Smooth muscle cell (in vitro differentiated cells): ENCODE measurements around the gene CCDC38. TPM values are rescaled to one million over a fixed set of nuclear protein-coding genes. Genes with fewer than 3 reads are reported as not detected.

Experiments
- DNase-seq: peaks from one replicate; lab custom pipeline; 2025; ENCODE audit not compliant: unreplicated experiment; lab: John Stamatoyannopoulos, UW
- H2AFZ ChIP-seq: fragments of 200-600 bp; sonication (generic); 2 replicates; pipeline ENCODE4 v1.6.0; 2016; ENCODE audit warnings: antibody characterized with exemption, low read depth, mild to moderate bottlenecking
- H3F3A ChIP-seq: fragments of 200-600 bp; sonication (generic); 2 replicates; pipeline ENCODE4 v1.6.0; 2017; ENCODE audit warnings: antibody characterized with exemption, low read depth
- H3K27ac ChIP-seq: fragments of 200-600 bp; sonication (generic); 2 replicates; pipeline ENCODE4 v1.5.1; 2016; ENCODE audit warnings: low read depth, mild to moderate bottlenecking
- H3K27me3 ChIP-seq: fragments of 200-600 bp; sonication (generic); 2 replicates; pipeline ENCODE4 v1.6.1; 2016; ENCODE audit warnings: low read depth, mild to moderate bottlenecking
- H3K36me3 ChIP-seq: fragments of 200-600 bp; sonication (generic); 2 replicates; pipeline ENCODE4 v1.5.1; 2016; ENCODE audit warnings: low read depth
- H3K4me1 ChIP-seq: fragments of 200-600 bp; sonication (generic); 2 replicates; pipeline ENCODE4 v1.5.1; 2016; ENCODE audit warnings: low read depth
- H3K4me2 ChIP-seq: fragments of 200-600 bp; sonication (generic); 2 replicates; pipeline ENCODE4 v1.6.0; 2016; ENCODE audit warnings: mild to moderate bottlenecking
- H3K4me3 ChIP-seq: fragments of 200-600 bp; sonication (generic); 2 replicates; pipeline ENCODE4 v1.5.1; 2016; ENCODE audit warnings: mild to moderate bottlenecking
- H3K79me2 ChIP-seq: fragments of 200-600 bp; sonication (generic); 2 replicates; pipeline ENCODE4 v1.6.0; 2016; ENCODE audit warnings: low read depth, mild to moderate bottlenecking
- H3K9ac ChIP-seq: fragments of 200-600 bp; sonication (generic); 2 replicates; pipeline ENCODE4 v1.6.0; 2016; ENCODE audit warnings: low read depth
- H3K9me3 ChIP-seq: fragments of 200-600 bp; sonication (generic); replicated peaks from 2 replicates; pipeline ENCODE4 v1.5.1; 2016; ENCODE audit warnings: low read depth
- H4K20me1 ChIP-seq: fragments of 200-600 bp; sonication (generic); 2 replicates; pipeline ENCODE4 v1.6.0; 2016; ENCODE audit warnings: low read depth
- WGBS: methylation state at CpG from one replicate; pipeline ENCODE4 v1.1.7; 2016; ENCODE audit warnings: low lambda C conversion rate; 5-methylcytosine and 5-hydroxymethylcytosine counted together
- polyA plus RNA-seq: library from polyadenylated mRNA; unstranded; fragments of >200 nt; fragmentation: Nextera tagmentation; extraction: Ambion mirVana; gene quantifications from 2 replicates; pipeline ENCODE4 v1.2.1, GENCODE V29; 2016
- total RNA-seq: library from RNA; depleted of rRNA; stranded (reverse); fragments of >200 nt; gene quantifications from 2 replicates; pipeline ENCODE4 v1.2.3, GENCODE V29; 2014
- TF ChIP-seq, protein P1 (sequence below): fragments of 200-600 bp; sonication (generic); IDR thresholded peaks from 2 replicates; pipeline ENCODE4 v1.5.1; 2017; ENCODE audit warnings: borderline replicate concordance, mild to moderate bottlenecking, antibody characterized with exemption; ENCODE audit not compliant: insufficient read depth, poor library complexity, severe bottlenecking

The CCDC38 gene
- total RNA-seq = not detected in 2 replicates
- polyA plus RNA-seq = 0.39 TPM in 1 of 2 replicates, not detected in the other

DNA sequence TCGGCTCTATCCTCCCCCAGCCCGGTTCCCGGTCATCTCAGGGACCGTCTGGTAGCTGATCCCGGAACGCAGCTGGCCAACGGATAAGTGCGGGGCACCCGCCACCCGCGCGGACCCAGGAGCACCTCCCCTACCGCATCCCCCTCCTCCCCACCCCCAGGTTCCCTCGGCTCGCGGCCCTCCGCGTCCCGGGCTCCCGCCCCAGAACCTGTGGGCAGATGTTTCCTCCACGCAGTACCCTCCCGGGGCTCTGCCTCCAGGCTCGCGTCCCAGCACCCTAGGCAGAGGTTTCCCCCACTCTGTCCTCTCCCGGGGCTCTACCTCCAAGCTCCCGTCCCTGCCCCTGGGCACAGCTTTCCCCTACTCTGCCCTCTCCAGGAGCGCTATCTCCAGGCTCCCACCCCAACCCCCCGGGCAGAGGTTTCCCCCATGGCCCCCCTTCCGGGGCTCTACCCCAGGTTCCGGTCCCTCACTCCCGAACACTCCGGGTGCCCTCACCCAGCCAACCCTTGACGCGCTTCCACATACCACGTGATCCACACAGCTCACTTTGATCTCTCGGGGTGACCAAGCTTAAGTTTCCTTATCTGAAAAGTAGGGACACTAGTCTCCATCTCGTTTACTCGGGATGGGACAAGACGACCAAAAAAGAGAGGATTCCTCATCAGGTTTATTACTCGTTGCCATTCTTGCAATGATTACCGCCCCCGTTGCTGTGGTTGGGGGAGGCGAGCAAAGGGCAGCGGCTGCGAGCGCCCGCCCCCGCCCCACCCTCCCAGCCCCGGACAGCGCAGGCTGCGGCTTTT lies at the start of gene CCDC38:
TSS of gene CCDC38 (minus strand) at position 91 of the 806 bp plus-strand sequence. CDS start 6,105 bp downstream, outside the sequence.
- Histone ChIP-seq H3K9me3 (no peaks in the 10 kb centered on the region), H4K20me1 (no peaks in the 10 kb centered on the region), H2AFZ (peak within 1 kb of the TSS; percentile 96), H3K4me2 (peak within 1 kb of the TSS; percentile 95), H3K36me3 (no peaks in the 10 kb centered on the region), H3K4me1 (no peaks in the 10 kb centered on the region), H3K79me2 (no peaks in the 10 kb centered on the region), H3K27me3 (peaks cover 16% of the 10 kb centered on the region), H3K4me3 (peak within 1 kb of the TSS; percentile 89), H3F3A (no peaks in the 10 kb centered on the region), H3K9ac (peak within 1 kb of the TSS; percentile 29), H3K27ac (no peak within 1 kb of the TSS)
- WGBS = 2% methylated on average over 46 of the region's 51 CpGs
- DNase-seq = peak; percentile 55
- TF ChIP-seq, protein P1, sequence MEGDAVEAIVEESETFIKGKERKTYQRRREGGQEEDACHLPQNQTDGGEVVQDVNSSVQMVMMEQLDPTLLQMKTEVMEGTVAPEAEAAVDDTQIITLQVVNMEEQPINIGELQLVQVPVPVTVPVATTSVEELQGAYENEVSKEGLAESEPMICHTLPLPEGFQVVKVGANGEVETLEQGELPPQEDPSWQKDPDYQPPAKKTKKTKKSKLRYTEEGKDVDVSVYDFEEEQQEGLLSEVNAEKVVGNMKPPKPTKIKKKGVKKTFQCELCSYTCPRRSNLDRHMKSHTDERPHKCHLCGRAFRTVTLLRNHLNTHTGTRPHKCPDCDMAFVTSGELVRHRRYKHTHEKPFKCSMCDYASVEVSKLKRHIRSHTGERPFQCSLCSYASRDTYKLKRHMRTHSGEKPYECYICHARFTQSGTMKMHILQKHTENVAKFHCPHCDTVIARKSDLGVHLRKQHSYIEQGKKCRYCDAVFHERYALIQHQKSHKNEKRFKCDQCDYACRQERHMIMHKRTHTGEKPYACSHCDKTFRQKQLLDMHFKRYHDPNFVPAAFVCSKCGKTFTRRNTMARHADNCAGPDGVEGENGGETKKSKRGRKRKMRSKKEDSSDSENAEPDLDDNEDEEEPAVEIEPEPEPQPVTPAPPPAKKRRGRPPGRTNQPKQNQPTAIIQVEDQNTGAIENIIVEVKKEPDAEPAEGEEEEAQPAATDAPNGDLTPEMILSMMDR = no peak

DNA sequence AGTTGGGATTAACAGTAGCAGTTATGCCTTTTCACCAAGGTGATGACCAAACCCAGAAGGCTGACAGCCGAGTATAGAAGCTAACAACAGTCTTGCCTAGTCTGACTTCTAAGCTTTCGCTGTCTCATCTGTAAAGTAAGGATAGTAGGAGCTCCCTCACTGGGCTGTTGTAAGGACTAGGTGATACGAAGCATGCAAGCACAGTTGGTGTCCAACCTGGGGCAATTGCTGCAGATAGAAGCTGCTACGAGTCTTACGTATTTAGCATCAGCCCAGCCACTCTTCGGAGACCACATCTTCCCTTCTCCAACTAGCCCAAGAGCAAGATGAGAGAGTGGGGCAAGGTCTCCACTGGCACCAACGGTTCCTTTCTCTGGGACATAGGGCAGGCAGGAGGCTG lies 47.7 kb upstream of the CCDC38 start:
- Histone ChIP-seq H3K4me1 (no peaks in the 10 kb centered on the region), H2AFZ (no peak overlapping the region), H4K20me1 (no peaks in the 10 kb centered on the region), H3K79me2 (no peaks in the 10 kb centered on the region), H3K4me2 (no peak overlapping the region), H3F3A (no peaks in the 10 kb centered on the region), H3K4me3 (no peak overlapping the region), H3K9me3 (no peaks in the 10 kb centered on the region), H3K9ac (no peak overlapping the region), H3K27ac (no peak overlapping the region), H3K36me3 (no peaks in the 10 kb centered on the region), H3K27me3 (peaks cover 7% of the 10 kb centered on the region)
- TF ChIP-seq, protein P1 = no peak
- 78% methylated on average over 7 of the region's 7 CpGs for WGBS
- no peak for DNase-seq

DNA sequence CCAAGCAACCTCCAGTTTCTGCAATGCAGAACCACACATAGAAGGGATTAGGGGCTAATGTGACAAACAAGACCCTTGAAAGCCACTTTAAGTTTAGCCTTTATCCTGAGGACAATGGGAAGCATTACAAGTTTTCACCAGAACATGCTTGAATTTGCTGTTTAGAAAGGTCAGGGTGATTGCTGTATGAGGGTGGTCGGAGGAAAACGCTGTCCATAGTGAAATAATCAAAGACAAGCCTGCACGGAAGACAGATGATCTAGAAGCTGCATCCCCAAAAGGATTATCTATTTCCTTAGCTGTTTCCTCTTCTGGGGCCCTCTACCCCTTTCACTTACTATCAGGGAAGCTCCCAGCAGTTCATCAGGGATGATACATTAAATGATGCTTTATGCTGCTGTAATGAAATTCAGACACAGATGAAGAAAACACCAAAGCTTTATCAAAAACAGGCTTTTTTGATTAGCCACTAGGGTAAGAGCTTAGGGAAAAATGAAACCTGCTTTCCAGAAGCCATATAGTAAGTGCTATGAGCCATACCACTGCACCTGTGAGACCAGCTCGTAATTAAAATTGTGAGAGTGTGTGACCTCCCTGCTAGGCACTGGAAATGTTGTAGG lies 47.2 kb upstream of the CCDC38 start:
- H3K9ac ChIP-seq = no peak overlapping the region
- H2AFZ ChIP-seq = no peak overlapping the region
- no peaks in the 10 kb centered on the region for H3K4me1 ChIP-seq
- TF ChIP-seq, protein P1 = no peak
- DNase-seq = no peak
- H3K36me3 ChIP-seq = no peaks in the 10 kb centered on the region
- no peaks in the 10 kb centered on the region for H4K20me1 ChIP-seq
- H3K79me2 ChIP-seq = no peaks in the 10 kb centered on the region
- H3K4me3 ChIP-seq = no peak overlapping the region
- peaks cover 7% of the 10 kb centered on the region for H3K27me3 ChIP-seq
- 64% methylated on average over 4 of the region's 4 CpGs for WGBS
- no peak overlapping the region for H3K4me2 ChIP-seq
- H3F3A ChIP-seq = no peaks in the 10 kb centered on the region
- H3K27ac ChIP-seq = no peak overlapping the region
- H3K9me3 ChIP-seq = no peaks in the 10 kb centered on the region
